Neural cell (in vitro differentiated cells): Measurements from ENCODE around the gene HRH2.

Experiments
- CTCF ChIP-seq: fragments of 450-650 bp; IDR thresholded peaks from 2 replicates; pipeline ENCODE4 v1.5.1; 2014; ENCODE audit warnings: antibody characterized with exemption, mild to moderate bottlenecking, moderate library complexity; ENCODE audit not compliant: poor library complexity, severe bottlenecking
- EP300 ChIP-seq: fragments of 450-650 bp; conservative IDR thresholded peaks from 2 replicates; pipeline ENCODE4 v1.6.1; 2014; ENCODE audit warnings: antibody characterized with exemption, mild to moderate bottlenecking, moderate library complexity; ENCODE audit not compliant: poor library complexity, severe bottlenecking
- EZH2 ChIP-seq: fragments of 200-600, 300-800 bp; shearing (Covaris generic), sonication (generic); IDR thresholded peaks from 2 replicates; pipeline ENCODE4 v1.6.1; 2014; ENCODE audit warnings: antibody characterized with exemption, low read length, borderline replicate concordance, mild to moderate bottlenecking; ENCODE audit not compliant: insufficient read depth, poor library complexity, severe bottlenecking
- POLR2AphosphoS5 ChIP-seq: IDR thresholded peaks from 2 replicates; pipeline ENCODE4 v1.6.1; 2012
- RAD21 ChIP-seq: fragments of 450-650 bp; conservative IDR thresholded peaks from 2 replicates; pipeline ENCODE4 v1.6.1; 2014; ENCODE audit warnings: antibody characterized with exemption, mild to moderate bottlenecking, moderate library complexity
- TAF1 ChIP-seq: IDR thresholded peaks from 2 replicates; pipeline ENCODE4 v1.6.1; 2012; ENCODE audit warnings: low read depth

GRCh38 chr5:175681968-175682340 is 24.1 kb downstream of the HRH2 start:
- no peak for TF ChIP-seq CTCF
- TF ChIP-seq POLR2AphosphoS5: no peak
- no peak for TF ChIP-seq EZH2
- no peak for TF ChIP-seq EP300
- TF ChIP-seq RAD21: no peak
- TF ChIP-seq TAF1: no peak
